Frontal cortex (tissue), 1 donor: Measurements from ENCODE around the gene MT1X. TPM values are rescaled to one million over a fixed set of nuclear protein-coding genes. Genes with fewer than 3 reads are reported as not detected.

Experiments used
- total RNA-seq: library from RNA; depleted of rRNA; stranded (reverse); fragments of >200 nt; gene quantifications from one replicate; pipeline ENCODE4 v1.2.3, GENCODE V29; 2014

MT1X gene
- total RNA-seq, 1 donor from 2014 or later, result 7.7 TPM

Other genes with a start within 250 kb of the MT1X start
- gene NUDT21, start 231.1 kb upstream of the MT1X start, total RNA-seq, result 280 TPM
- 26.9 TPM for gene OGFOD1, start 230.9 kb upstream of the MT1X start, total RNA-seq
- gene BBS2, start 162.4 kb upstream of the MT1X start, total RNA-seq, result 144 TPM
- gene MT4, start 117.4 kb upstream of the MT1X start, total RNA-seq, result not detected
- gene MT3, start 92.9 kb upstream of the MT1X start, total RNA-seq, result 7.3 TPM
- 1.6 TPM for gene MT2A, start 73.9 kb upstream of the MT1X start, total RNA-seq
- 5.7 TPM for gene MT1E, start 56.7 kb upstream of the MT1X start, total RNA-seq
- not detected for gene MT1M, start 49.8 kb upstream of the MT1X start, total RNA-seq
- not detected for gene MT1A, start 43.8 kb upstream of the MT1X start, total RNA-seq
- gene MT1B, start 30.6 kb upstream of the MT1X start, total RNA-seq, result not detected
- 1.2 TPM for gene MT1F, start 24.5 kb upstream of the MT1X start, total RNA-seq
- not detected for gene MT1G, start 14.4 kb upstream of the MT1X start, total RNA-seq
- gene MT1H, start 12.7 kb upstream of the MT1X start, total RNA-seq, result not detected
- 219 TPM for gene NUP93, start 47.7 kb downstream of the MT1X start, total RNA-seq
- gene SLC12A3, start 182.7 kb downstream of the MT1X start, total RNA-seq, result not detected
- 42.0 TPM for gene HERPUD1, start 249.7 kb downstream of the MT1X start, total RNA-seq